HG03575 (cell line): ENCODE results near the gene STK32B.
"Not testable (repeated sequence)": the region's sequence is repeated elsewhere in the genome, so short reads cannot be mapped to it uniquely, and the experiment has no call there.

Experiments
- ATAC-seq: cut with Tn5 transposase; IDR thresholded peaks from one replicate; pipeline ENCODE4 v1.9.1; 2021; ENCODE audit not compliant: unreplicated experiment, insufficient number of reproducible peaks, low FRiP score; ENCODE audit errors: extremely low read depth

STK32B gene

DNA sequence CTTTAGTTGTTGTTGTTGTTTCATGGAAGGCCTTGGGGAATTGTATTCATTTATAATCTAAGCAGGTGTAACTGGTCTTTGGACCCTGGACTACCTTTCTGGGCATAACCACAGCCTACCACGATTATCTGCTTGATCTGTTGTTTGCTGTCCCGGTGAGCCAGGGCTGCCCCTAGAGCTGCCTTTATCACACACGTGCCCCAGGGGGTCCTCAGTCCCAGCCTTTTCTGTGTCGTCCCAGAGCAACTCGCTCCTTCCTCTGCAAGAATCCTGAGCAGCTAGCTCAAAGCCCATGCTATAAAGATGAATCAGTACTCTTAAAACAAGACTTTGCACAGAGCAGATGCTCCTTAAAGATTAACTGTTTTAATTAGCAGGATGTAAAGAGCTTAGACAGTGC is 383.9 kb downstream of the STK32B start:
- ATAC-seq: no peak

DNA sequence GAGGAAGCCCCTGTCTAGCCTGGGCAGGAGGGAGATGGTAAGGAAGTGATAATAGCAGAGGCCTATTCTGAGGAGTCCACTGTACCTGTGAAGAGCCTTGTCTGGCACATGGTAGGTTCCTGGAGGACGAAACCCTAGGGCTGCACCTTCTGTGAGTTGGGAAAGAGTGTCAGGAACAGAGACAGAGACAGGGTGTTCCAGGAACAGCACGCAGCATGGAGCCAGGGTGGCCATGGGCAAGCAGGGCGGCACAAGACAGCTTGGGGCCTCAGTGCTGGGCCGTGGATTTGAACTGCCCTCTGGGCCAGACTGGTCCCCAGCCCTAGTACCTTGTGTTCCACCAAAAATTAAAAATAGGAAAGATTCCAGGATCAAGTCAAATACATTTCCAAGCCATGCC is 384.5 kb downstream of the STK32B start:
- no peak for ATAC-seq

DNA sequence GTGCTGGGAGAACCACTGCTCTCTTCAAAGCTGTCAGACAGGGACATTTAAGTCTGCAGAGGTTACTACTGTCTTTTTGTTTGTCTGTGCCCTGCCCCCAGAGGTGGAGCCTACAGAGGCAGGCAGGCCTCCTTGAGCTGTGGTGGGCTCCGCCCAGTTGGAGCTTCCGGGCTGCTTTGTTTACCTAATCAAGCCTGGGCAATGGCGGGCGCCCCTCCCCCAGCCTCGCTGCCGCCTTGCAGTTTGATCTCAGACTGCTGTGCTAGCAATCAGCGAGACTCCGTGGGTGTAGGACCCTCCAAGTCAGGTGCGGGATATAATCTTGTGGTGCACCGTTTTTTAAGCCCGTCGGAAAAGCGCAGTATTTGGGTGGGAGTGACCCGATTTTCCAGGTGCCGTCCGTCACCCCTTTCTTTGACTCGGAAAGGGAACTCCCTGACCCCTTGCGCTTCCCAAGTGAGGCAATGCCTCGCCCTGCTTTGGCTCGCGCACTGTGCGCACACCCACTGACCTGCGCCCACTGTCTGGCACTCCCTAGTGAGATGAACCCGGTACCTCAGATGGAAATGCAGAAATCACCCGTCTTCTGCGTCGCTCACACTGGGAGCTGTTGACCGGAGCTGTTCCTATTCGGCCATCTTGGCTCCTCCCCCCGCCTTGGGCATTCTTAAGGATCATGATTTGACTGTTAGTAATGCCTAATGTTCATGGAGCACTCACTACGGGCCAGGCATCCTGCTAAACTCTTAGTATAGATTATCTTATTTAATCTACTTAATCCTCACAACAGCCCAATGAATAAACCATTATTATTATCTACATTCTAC is 392.9 kb downstream of the STK32B start:
- ATAC-seq: not testable (repeated sequence)

DNA sequence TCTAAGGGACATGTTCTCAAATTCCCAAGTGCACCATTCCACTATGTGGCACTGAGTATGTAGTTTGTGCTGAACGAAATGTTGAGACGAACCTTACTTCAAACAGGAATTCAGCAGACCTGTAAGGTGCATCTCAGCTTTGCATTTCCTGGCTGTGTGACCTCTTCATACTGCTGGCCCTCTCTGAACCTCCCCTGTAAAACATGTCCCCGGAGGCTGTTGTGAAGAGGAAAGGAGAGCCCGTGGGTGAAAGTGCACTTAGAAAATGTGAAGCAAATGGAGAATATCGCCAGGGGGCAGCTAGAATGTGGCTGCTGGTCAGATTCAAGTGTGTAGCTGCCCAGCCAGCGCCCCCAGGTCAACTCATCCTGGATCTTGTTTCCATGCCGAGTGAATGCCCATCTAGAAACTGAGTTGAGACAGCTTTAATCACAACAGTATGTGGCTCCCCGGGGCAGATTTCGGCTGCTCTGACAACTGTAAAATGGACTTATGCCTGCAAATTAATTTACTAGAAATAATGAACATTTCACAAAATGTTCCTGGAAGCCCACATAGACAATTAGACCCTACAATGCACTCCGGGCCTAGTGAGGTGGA is 393.7 kb downstream of the STK32B start:
- ATAC-seq: no peak

DNA sequence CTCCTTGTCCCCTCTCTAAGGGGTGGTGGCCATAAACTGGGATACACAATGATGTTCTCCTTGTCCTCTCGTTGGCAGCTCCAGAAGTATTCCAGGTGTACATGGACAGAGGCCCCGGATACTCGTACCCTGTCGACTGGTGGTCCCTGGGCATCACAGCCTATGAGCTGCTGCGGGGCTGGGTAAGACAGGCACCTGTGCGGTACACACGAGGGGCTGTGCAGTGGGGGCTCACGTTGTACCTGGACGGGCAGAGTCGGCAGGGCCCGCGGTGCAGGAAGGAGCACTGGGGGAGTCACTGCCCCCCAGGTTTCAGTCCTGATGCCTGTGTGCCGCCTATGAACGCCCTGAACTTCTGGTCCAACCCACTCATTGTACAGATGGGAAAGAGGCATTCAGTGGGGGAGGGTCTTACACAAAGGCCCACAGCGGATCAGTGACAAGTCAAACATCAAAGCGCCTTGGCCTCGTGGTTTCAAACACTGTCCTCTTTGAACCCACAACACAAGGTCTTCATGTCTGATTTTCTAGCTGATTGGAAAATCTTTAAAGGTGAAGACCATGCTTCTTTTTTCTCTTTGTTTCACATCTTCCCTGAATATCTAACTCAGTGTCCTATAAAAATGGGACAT is 395.4 kb downstream of the STK32B start:
- no peak for ATAC-seq

DNA sequence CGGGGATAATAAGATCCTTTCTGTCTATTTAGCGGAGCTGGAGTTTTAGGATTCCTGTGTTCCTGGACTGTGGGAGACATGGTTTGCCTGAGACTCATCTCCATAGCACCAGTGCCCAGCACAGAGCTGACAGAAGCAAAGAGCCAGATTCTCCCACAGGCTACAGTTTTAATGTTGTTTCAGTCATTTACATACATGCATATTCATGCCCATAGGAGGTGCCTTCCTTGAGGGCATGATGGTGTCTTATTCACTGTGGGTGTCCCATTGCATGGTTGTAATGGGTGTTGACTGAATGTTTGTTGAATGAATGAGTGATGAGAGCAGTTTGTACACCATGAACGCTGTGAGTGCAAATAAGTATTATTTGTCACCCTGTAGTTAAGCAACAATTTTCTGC is 396.5 kb downstream of the STK32B start:
- no peak for ATAC-seq

DNA sequence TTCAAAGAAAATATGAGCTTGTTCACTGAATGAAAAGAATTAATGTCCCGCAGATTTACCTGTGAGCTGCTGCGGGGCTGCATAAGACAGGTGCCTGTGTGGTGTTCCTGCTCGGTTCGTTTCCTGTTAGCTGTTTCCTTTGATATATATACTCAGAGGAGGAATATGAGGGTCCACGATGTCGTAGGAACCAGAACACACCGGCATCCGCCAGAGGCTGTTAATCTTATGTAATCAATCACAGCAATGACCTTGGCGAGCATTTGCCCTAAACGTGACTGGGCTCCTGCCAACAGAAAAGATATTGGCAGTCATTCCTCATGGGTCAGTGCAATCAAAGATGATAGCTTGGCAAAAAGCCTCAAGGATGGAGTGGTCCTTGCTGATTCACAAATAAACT is 396.9 kb downstream of the STK32B start:
- ATAC-seq: no peak

DNA sequence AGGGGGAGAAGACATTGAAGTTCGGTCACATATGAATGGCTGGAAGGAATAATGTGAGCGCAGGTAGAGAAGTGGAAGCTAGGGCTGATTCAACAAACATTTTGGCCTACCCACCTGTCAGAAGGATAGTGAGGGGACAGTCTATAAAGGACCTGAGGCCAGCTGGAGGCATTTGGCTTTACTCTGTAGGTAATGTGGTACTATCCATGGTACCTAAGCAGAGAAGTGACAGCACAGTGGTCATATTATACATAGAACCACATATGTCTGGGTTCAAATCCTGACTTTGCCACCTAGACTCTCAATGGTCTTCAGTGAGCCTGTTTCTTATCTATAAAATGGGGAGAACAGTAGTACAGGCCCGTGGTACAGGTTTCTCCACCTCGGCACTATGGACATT is 400.0 kb downstream of the STK32B start:
- no peak for ATAC-seq

DNA sequence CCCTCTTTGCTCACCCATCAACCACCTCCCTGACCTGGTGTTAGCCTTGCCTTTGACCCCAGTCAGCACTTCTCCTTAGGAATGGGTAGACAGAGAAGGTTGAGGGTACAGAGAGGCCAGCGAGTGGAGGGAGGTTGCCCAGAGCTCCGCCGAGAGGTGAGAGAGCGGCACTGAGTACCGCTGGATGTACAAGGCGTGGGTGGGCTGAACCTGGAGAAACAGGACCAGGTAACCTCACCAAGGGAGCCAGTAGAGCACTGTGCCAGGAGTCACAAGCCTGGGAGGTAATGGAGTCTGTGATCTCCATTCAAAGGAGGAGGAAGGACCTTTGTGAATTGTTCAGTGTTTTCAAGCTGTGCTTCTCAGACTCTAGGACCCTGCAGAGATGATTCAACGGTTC is 400.9 kb downstream of the STK32B start:
- no peak for ATAC-seq

DNA sequence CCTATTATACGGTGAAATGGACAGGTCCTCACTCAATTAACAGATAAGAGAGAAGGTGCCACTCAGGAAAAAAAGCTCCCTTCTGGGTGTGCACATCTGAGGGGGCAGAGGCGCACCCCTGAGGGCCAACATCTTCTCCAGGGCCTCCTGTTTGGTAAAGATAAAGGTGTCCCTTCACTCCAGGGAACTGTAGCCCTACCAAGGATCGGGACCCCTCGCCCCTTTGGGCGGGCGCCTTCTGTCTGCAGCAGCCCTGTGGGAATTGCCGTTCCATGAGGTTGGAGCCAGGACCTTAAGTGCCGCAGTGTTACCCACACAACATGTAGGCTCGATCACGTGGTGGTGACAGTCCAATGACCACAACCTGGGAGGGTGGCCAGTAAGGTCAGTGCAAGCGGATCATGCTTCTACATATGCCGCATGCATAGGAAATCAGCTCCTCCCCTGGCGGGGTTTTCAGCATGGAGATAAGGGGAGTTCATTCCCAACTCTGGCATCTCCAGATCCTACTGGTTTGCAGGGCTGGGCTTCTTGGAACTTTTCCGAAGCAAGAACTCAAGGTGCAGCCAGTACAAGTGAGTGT is 403.8 kb downstream of the STK32B start:
- ATAC-seq: no peak

DNA sequence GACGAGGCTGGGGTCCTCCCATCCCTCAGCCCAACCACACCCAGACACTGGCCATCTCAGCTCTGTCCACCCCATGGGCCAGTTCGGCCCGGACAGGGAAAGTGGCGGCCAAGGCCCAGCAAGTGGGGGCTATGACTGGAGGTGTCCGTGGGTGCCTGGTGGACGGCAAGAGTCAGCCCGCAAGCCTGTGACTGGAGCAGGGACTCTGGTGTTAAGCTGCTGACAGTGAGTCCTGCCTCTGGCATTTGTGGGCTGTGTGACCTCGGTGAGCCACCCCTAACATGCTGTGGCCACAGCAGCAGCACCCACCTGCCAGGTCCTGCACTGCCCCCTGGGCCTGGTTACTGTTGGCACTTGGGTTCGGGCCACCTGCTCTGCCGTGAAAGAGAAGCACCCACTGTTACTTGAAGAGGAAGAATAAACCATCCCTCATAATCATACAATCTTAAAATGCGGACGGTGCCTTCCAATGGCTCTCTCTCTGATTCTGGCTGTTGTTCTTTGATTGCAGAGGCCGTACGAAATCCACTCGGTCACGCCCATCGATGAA is 405.1 kb downstream of the STK32B start:
- ATAC-seq: no peak

DNA sequence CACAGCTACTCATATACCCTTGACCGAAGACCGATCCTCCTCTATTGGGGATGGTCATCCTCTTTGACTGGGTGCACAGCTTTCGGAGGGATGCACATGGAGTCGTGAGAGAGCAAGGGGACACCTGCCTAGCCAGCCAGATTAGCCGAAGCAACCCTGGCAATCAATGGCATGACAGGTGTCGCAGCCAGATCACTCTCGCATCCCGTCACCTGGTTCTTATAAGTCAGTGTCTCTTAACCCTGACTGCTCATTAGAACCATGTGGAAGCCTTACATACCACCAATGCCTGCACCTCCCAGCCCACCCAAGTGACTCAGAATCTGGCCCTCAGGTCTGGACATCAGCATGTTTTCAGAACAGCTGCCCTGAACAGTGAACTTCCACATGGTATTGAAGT is 407.4 kb downstream of the STK32B start:
- ATAC-seq: no peak

DNA sequence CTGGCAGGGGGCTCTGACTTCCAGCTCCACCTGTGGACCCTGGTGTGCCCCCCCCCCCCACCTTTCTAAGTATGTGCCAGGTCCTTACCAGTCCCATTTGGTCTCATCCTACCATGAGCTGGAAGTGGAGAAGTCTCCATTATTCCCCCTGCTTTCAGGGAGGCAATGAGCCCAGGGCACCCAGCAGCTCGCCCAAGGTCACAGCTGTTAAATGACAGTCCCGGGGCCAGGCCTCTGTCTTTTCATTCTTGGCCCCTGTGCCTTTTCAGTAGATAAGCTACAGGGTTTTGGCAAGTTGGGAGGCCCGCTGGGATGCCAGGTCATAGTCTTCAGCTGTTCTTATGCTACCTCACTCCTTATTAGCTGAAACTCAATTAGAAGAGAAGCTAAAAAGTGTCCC is 408.0 kb downstream of the STK32B start:
- no peak for ATAC-seq

DNA sequence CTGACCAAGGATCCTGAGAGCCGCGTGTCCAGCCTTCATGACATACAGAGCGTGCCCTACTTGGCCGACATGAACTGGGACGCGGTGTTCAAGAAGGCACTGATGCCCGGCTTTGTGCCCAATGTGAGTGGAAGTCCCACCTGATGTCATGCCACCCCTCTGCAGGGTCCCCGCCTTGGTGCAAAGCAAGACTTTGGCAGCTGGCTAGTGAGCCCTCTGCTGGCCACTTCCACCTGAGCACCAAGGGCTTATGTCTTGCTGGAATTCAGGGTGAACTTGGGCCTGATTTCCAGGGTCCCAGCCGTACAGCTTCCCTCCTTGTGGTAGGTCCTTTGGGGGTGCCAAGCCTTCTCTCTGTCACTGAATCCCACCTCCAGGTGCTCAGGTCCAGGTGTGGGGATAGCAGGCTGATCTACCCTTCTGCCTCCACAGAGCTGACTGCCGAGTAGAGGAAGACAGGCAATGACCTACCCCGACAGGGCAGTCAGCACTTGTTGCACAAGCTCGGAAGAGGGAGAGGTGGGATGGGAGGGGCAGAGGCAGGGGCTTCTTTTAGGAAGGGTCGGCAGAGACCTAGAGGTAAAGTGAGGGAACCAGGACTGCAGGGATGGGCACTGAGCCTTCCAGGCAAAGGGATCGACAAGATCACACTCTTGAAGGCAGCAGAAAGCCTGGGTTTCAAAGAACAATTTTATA is 409.0 kb downstream of the STK32B start:
- ATAC-seq: no peak

DNA sequence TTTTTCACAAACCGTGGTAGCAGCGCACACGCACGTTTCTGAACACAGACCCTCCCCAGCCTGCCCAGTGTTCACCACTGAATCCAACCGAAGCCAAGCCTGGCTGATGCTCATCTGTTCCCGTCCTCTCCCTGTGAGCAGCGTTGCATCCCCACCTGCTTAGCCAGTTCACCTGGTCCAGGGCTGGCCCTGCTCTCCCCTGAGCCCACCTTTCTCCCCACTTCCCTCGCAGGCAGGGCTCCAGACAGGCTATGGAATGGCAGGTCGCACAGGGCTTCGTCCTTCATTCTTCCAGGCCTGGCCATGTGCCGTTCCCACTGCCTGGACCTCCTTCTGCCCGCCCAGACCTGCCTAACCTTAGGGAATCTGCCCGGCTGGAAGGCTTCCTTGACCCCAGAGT is 410.2 kb downstream of the STK32B start:
- ATAC-seq: no peak

DNA sequence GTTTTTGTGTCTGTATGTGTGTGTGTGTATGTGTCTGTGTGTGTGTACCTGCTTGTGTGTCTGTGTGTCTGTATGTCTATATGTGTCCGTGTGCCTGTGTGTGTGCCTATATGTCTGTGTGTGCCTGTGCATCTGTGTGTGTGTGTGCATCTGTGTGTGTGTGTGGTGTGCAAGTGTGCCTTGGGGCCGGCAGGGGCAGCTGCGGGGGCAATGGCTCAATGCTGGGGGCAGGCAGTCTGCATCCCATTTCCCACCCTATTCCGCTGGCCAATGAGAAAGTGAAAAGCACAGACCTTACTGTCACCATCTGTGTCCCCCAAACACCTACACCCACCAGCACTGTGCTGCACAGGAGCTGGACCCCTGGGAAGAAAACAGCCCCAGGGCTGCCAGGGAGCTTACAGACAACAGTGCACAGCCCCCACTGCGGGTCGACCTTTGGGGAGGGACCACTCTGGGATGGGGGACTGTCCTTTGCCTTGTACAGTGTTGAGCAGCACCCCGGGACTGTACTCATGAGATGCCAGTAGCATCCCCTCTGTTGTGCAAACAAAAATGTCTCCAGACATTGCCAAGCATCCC is 411.1 kb downstream of the STK32B start:
- ATAC-seq: no peak

DNA sequence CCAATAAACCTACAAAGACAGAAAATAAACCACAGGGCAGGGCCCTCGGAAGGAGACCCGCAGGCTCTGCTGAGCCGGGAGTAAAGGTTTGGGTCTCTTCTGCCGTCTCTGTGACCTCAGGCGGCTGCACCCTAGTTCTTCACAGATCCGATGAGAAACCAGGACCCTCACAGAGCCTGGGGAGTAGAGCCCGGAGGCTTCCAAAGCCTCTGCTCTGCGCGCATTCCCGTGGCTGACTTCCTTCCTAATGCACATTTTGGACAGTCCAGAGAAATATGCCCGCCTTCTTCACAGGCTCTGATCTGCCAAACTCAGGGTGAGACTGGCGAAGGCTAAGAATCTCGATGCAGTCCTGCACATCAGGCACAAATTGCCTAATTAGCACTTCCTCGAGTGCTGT is 411.6 kb downstream of the STK32B start:
- no peak for ATAC-seq

DNA sequence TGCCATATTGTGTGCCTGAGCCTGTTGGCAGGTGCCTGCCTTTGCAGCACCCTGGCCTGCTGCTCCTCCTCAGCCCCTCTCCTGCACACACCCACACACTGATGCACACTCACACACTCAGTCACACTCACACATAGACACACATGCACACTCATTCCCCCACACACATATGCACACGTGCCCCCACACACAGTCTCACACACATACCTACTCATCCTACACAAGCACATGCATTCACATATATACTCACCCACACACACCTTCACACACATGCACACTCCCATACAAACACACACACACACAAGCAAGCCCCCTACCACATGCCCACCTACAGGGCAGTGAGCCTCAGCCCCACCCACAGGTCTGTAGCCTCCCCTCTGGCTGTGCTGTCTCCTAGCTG is 412.1 kb downstream of the STK32B start:
- ATAC-seq: no peak
